Putamen (tissue), 1 donor: ENCODE results near the gene UXT.
"Not testable (repeated sequence)": the region's sequence is repeated elsewhere in the genome, so short reads cannot be mapped to it uniquely, and the experiment has no call there.

Experiments used
- DNase-seq: peaks from one replicate; pipeline ENCODE4 v3.0.0-alpha.2; 2016; ENCODE audit warnings: low spot score

Gene UXT

GRCh38 chrX:47658684-47659420 is at the start of gene UXT:
TSS of gene UXT (minus strand) at chrX:47659180. CDS start at chrX:47658927, 253 bp downstream.
- DNase-seq = peak; percentile 91

GRCh38 chrX:47707031-47707780 is 48.2 kb upstream of the UXT start:
- DNase-seq = no peak

GRCh38 chrX:47706575-47706974 is 47.6 kb upstream of the UXT start:
- no peak for DNase-seq

- no peak for DNase-seq
Measured at GRCh38 chrX:47704736-47705135, 45.8 kb upstream of the UXT start.

GRCh38 chrX:47697181-47697580 is 38.2 kb upstream of the UXT start:
- no peak for DNase-seq

- DNase-seq = no peak
Measured at GRCh38 chrX:47690175-47690574, 31.2 kb upstream of the UXT start.

GRCh38 chrX:47687263-47687662 is 28.3 kb upstream of the UXT start:
- DNase-seq = no peak

- DNase-seq = no peak
Measured at GRCh38 chrX:47683829-47684205, 24.8 kb upstream of the UXT start.

GRCh38 chrX:47683184-47683828 is 24.3 kb upstream of the UXT start:
- no peak for DNase-seq

- not testable (repeated sequence) for DNase-seq
Measured at GRCh38 chrX:47675959-47676859, 17.2 kb upstream of the UXT start.

GRCh38 chrX:47674776-47675175 is 15.8 kb upstream of the UXT start:
- no peak for DNase-seq

GRCh38 chrX:47665797-47666196 is 6.8 kb upstream of the UXT start:
- not testable (repeated sequence) for DNase-seq

GRCh38 chrX:47664737-47665136 is 5.8 kb upstream of the UXT start:
- DNase-seq = no peak

- no peak for DNase-seq
Measured at GRCh38 chrX:47662144-47662657, 3.2 kb upstream of the UXT start.

GRCh38 chrX:47661539-47661938 is 2.6 kb upstream of the UXT start:
- no peak for DNase-seq

GRCh38 chrX:47659421-47659726 is 394 bp upstream of the UXT start:
- no peak for DNase-seq

GRCh38 chrX:47658301-47658683 is 688 bp downstream of the UXT start:
- DNase-seq = no peak

- DNase-seq = no peak
Measured at GRCh38 chrX:47651043-47651905, 7.7 kb downstream of the UXT start.

- DNase-seq = peak; percentile 98
Measured at GRCh38 chrX:47650164-47651042, 8.6 kb downstream of the UXT start, which contains the start of gene ELK1. TSS of gene ELK1 (minus strand) at chrX:47650563. CDS start at chrX:47641441, 9,122 bp downstream.

GRCh38 chrX:47649781-47650163 is 9.2 kb downstream of the UXT start:
- DNase-seq = no peak
